Fibroblast of the aortic adventitia (primary cell): Measurements from ENCODE around the gene IGSF23. TPM values are rescaled to one million over a fixed set of nuclear protein-coding genes. Genes with fewer than 3 reads are reported as not detected.
"Not testable (repeated sequence)": the region's sequence is repeated elsewhere in the genome, so short reads cannot be mapped to it uniquely, and the experiment has no call there.

Experiments
- DNase-seq: peaks from one replicate; pipeline ENCODE4 v3.0.0-alpha.2; 2010; ENCODE audit warnings: low read depth
- H3K4me3 ChIP-seq: 2 replicates; pipeline ENCODE4 v1.5.1; 2011; ENCODE audit warnings: low read depth, mild to moderate bottlenecking, control low read depth, low read length, moderate library complexity
- CTCF ChIP-seq: IDR thresholded peaks from 2 replicates; pipeline ENCODE4 v1.5.1; 2011; ENCODE audit warnings: mild to moderate bottlenecking, low read length, control low read depth, inconsistent platforms; ENCODE audit not compliant: insufficient read depth
- total RNA-seq: library from RNA; depleted of rRNA; stranded (reverse); fragments of >200 nt; gene quantifications from 2 replicates; pipeline ENCODE4 v1.2.3, GENCODE V29; 2012; ENCODE audit warnings: low replicate concordance

The IGSF23 gene
- total RNA-seq, 1 donor, result not detected

- no peak overlapping the region for H3K4me3 ChIP-seq
- peak; percentile 96 for DNase-seq
- TF ChIP-seq CTCF, result peak; percentile 51
Measured at GRCh38 chr19:44587963-44588770, 25.2 kb upstream of the IGSF23 start.

GRCh38 chr19:44588771-44589112 is 24.6 kb upstream of the IGSF23 start:
- DNase-seq, result no peak
- no peak for TF ChIP-seq CTCF
- H3K4me3 ChIP-seq, result no peak overlapping the region

DNA sequence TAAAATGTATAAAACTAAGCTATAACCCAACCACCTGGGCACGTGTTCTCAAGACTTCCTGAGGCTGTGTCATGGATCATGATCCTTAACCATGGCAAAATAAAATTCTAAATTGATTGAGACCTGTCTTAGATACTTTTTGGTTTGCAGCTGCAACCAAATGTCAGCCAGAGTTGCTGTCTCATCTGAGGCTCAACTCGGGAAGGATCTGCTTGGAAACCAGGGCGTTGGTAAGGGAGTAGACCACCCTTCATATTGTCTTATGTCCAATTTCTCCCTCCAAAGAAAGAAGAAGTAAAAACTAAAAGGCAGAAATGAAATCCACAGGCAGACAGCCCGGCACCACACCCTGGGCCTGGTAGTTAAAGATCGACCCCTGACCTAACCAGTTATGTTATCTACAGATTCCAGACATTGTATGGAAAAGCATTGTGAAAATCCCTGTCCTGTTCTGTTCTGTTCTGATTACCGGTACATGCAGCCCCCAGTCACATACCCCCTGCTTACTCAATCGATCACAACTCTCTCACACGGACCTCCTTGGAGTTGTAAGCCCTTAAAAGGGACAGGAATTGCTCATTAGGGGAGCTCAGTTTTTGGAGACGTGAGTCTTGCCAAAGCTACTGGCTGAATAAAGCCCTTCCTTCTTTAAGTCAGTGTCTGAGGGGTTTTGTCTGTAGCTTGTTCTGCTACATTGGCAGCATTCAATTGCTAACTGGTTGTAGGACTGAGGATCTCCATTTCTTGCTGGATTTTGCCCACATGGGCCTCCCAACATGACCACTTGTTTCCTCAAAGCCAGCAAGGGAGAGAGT is 22.9 kb upstream of the IGSF23 start:
- DNase-seq, result no peak
- H3K4me3 ChIP-seq, result no peak overlapping the region
- no peak for TF ChIP-seq CTCF

DNA sequence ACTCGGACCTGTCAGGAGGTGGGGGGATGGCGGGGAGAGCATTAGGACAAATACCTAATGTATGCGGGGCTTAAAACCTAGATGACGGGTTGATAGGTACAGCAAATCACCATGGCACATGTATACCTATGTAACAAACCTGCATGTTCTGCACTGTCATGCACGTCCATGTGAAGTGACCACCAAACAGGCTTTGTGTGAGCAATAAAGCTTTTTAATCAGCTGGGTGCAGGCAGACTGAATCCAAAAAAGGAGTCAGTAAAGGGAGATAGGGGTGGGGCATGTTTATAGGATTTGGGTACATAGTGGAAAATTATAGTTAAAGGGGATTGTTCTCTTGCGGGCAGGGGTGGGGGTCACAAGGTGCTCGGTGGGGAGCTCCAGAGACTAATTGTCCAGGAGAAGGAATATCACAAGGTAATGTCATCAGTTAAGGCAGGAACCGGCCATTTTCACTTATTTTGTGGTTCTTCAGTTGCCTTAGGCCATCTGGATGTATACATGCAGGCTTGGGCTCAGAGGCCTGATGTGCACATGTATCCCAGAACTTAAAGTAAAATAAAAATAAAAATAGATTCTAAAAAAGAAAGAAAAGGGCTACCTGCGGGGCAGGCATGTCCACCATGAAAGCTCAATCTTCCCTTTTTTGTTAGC is 21.9 kb upstream of the IGSF23 start:
- DNase-seq, H3K4me3 ChIP-seq: not testable (repeated sequence)

GRCh38 chr19:44592451-44592890 is 20.9 kb upstream of the IGSF23 start:
- no peak overlapping the region for H3K4me3 ChIP-seq
- no peak for TF ChIP-seq CTCF
- no peak for DNase-seq

DNA sequence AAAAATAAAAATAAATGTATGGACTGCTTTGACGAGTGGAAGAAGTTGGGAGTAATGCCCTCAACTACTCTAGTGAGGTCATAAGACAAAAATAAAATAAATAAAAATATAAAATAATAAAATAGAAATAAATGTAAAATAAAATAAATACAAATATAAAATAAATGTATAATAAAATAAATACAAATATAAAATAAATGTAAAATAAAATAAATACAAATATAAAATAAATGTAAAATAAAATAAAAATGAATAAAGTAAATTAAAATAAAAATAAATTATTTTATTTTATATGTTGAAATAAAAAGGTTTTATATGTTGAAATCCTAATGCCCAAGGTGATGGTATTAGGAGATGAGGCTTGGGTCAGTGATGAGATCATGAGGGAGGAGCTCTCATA is 20.1 kb upstream of the IGSF23 start:
- DNase-seq, result no peak
- no peak overlapping the region for H3K4me3 ChIP-seq

GRCh38 chr19:44593866-44594266 is 19.5 kb upstream of the IGSF23 start:
- not testable (repeated sequence) for DNase-seq, H3K4me3 ChIP-seq

More for the DNA sequence above, 20.1 kb upstream of the IGSF23 start:
- TF ChIP-seq CTCF, result no peak
